AG10803 (cell line): ENCODE results near the gene MOGAT3.
"Not testable (repeated sequence)": the region's sequence is repeated elsewhere in the genome, so short reads cannot be mapped to it uniquely, and the experiment has no call there.

ENCODE experiments used
- DNase-seq: peaks from one replicate; pipeline ENCODE4 v3.0.0; 2010; ENCODE audit warnings: low read depth
- H3K4me3 ChIP-seq: 2 replicates; pipeline ENCODE4 v1.5.1; 2011; ENCODE audit warnings: mild to moderate bottlenecking, low read length, control low read depth
- CTCF ChIP-seq: conservative IDR thresholded peaks from 2 replicates; pipeline ENCODE4 v1.5.1; 2011; ENCODE audit warnings: mild to moderate bottlenecking, low read length, control low read depth, inconsistent platforms

Gene MOGAT3

GRCh38 chr7:101210143-101210542, 9.3 kb upstream of the MOGAT3 start:
- no peak for DNase-seq
- no peak for TF ChIP-seq CTCF
- H3K4me3 ChIP-seq, result no peak overlapping the region

- no peak for DNase-seq
- no peak for TF ChIP-seq CTCF
- H3K4me3 ChIP-seq, result no peak overlapping the region
These were observed 8.0 kb upstream of the MOGAT3 start for GRCh38 chr7:101208794-101209193.

GRCh38 chr7:101207459-101207858, 6.6 kb upstream of the MOGAT3 start:
- no peak overlapping the region for H3K4me3 ChIP-seq
- no peak for DNase-seq
- TF ChIP-seq CTCF, result no peak

- no peak for TF ChIP-seq CTCF
- no peak overlapping the region for H3K4me3 ChIP-seq
- no peak for DNase-seq
These were observed 5.8 kb upstream of the MOGAT3 start for GRCh38 chr7:101206665-101207042.

GRCh38 chr7:101205901-101206664, 5.2 kb upstream of the MOGAT3 start:
- TF ChIP-seq CTCF, result no peak
- H3K4me3 ChIP-seq, result no peak overlapping the region
- no peak for DNase-seq

- H3K4me3 ChIP-seq, result not testable (repeated sequence)
- DNase-seq, result peak; percentile 64
- TF ChIP-seq CTCF, result peak; percentile 20; the same call in 1 of the 2 replicates
These were observed 3.2 kb upstream of the MOGAT3 start for GRCh38 chr7:101203740-101204738.

GRCh38 chr7:101202603-101202918, 1.7 kb upstream of the MOGAT3 start:
- no peak for TF ChIP-seq CTCF
- DNase-seq, result no peak
- no peak overlapping the region for H3K4me3 ChIP-seq
